ENCODE measurements around the gene FTCDNL1. TPM values are rescaled to one million over a fixed set of nuclear protein-coding genes. Genes with fewer than 3 reads are reported as not detected.

FTCDNL1 gene
- total and polyA plus RNA-seq, 2 donors (not counting 1 experiment from before 2014, with no cell fraction given) = 1.7 to 1.9 TPM

- H3K9ac ChIP-seq (ENCODE audit: low read length) = no peak overlapping the region
- H4K20me1 ChIP-seq (ENCODE audit: control insufficient read depth, insufficient read depth, low read length, poor library complexity, severe bottlenecking) = no peaks in the 10 kb centered on the region
- no peak overlapping the region for H3K27ac ChIP-seq (ENCODE audit: low read length in 2 of 2)
- peaks cover 0 to 7% (median 3%) of the 10 kb centered on the region in 4 experiments for H3K27me3 ChIP-seq (replicated peaks in 1 of 4; ENCODE audit: control extremely low read depth in 1 of 4, control insufficient read depth in 3 of 4, insufficient read depth in 4 of 4, low read length in 3 of 4)
- no peak for DNase-seq
- ChIA-PET CTCF (interaction anchor here (1.5 kb wide), 1 partner anchor 12 kb away, joined by 4 read pairs; no protein-coding TSS in a partner anchor), POLR2A (no interaction called here)
- H3K36me3 ChIP-seq (replicated peaks in 1 of 2; ENCODE audit: control extremely low read depth in 1 of 2, control insufficient read depth in 1 of 2, extremely low read depth in 1 of 2, insufficient read depth in 2 of 2, low read length in 1 of 2) = no peaks in the 10 kb centered on the region
- no peak overlapping the region for H2AFZ ChIP-seq (ENCODE audit: insufficient read depth, low read depth, low read length, poor library complexity, severe bottlenecking)
- Mint-ChIP-seq H3K4me3 (no peak overlapping the region), H3K4me1 (peaks cover under 1% of the 10 kb centered on the region), H3K27me3 (peaks cover 19% of the 10 kb centered on the region), H3K9me3 (ENCODE audit: insufficient read depth) (no peaks in the 10 kb centered on the region), H3K27ac (no peak overlapping the region)
- no CpG with 5 or more reads among the region's 1 CpG for WGBS (ENCODE audit: insufficient coverage)
- no peaks in the 10 kb centered on the region for H3K4me1 ChIP-seq (ENCODE audit: control insufficient read depth in 2 of 2, insufficient read depth in 2 of 2, low read length in 2 of 2)
- no peak for ATAC-seq (ENCODE audit: low read depth)
- no peak overlapping the region for H3K4me3 ChIP-seq (ENCODE audit: control extremely low read depth in 1 of 5, extremely low read depth in 1 of 5, insufficient read depth in 1 of 5, low read depth in 2 of 5, low read length in 4 of 5)
- H3K9me3 ChIP-seq (ENCODE audit: control extremely low read depth in 1 of 3, control insufficient read depth in 2 of 3, insufficient read depth in 1 of 3, low read length in 2 of 3) = no peaks in the 10 kb centered on the region
- TF ChIP-seq CTCF (IDR thresholded peaks at IDR 0.05) (no peak), EZH2 (IDR thresholded peaks at IDR 0.05; ENCODE audit: borderline replicate concordance, insufficient read depth, low read depth, low read length, poor library complexity, severe bottlenecking) (no peak)
- H3K4me2 ChIP-seq (replicated peaks; ENCODE audit: low read depth, low read length, poor library complexity, severe bottlenecking) = no peak overlapping the region
- no peaks in the 10 kb centered on the region for H3K79me2 ChIP-seq (ENCODE audit: control insufficient read depth, insufficient read depth, low read length)
- intact Hi-C loops (cut with micrococcal nuclease) = no loop called here
Observed at GRCh38 chr2:199734651-199735050, 116.3 kb downstream of the FTCDNL1 start.

DNA sequence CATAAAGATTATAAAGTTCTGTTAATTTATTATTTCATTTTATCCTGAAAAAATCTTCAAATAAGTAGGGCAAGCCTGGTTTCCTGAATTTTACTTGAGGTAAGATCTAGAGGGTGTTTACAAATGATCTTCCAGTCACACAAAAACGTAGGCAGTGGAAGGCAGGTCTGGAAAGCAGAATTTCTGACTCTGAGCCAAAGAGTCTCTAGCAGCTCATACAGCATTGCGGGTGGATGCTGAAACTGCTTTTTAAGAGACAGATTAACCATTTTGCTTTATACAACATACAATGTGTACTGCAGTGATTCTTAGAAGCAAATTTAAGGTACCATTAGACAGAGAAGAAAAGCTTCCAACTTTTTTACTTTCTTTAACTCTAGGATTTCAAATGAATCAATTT, 117.0 kb downstream of the FTCDNL1 start:
- no peaks in the 10 kb centered on the region for H4K20me1 ChIP-seq (ENCODE audit: control insufficient read depth, insufficient read depth, low read length, poor library complexity, severe bottlenecking)
- TF ChIP-seq CTCF (IDR thresholded peaks at IDR 0.05) (no peak), EZH2 (IDR thresholded peaks at IDR 0.05; ENCODE audit: borderline replicate concordance, insufficient read depth, low read depth, low read length, poor library complexity, severe bottlenecking) (no peak)
- no peak overlapping the region for H3K9ac ChIP-seq (ENCODE audit: low read length)
- ChIA-PET CTCF (no interaction called here), POLR2A (no interaction called here)
- H3K27me3 ChIP-seq (replicated peaks in 1 of 4; ENCODE audit: control extremely low read depth in 1 of 4, control insufficient read depth in 3 of 4, insufficient read depth in 4 of 4, low read length in 3 of 4) = peaks cover 0 to 3% (median 0%) of the 10 kb centered on the region in 4 experiments
- no peaks in the 10 kb centered on the region for H3K4me1 ChIP-seq (ENCODE audit: control insufficient read depth in 2 of 2, insufficient read depth in 2 of 2, low read length in 2 of 2)
- ATAC-seq (ENCODE audit: low read depth) (no peak), DNase-seq (no peak)
- WGBS (ENCODE audit: insufficient coverage) = 60% methylated on average over 1 of the region's 2 CpGs
- no peak overlapping the region for H3K4me2 ChIP-seq (replicated peaks; ENCODE audit: low read depth, low read length, poor library complexity, severe bottlenecking)
- no peaks in the 10 kb centered on the region for H3K36me3 ChIP-seq (replicated peaks in 1 of 2; ENCODE audit: control extremely low read depth in 1 of 2, control insufficient read depth in 1 of 2, extremely low read depth in 1 of 2, insufficient read depth in 2 of 2, low read length in 1 of 2)
- no peaks in the 10 kb centered on the region for H3K79me2 ChIP-seq (ENCODE audit: control insufficient read depth, insufficient read depth, low read length)
- H3K9me3 Mint-ChIP-seq (ENCODE audit: insufficient read depth) = no peaks in the 10 kb centered on the region
- H3K4me3 Mint-ChIP-seq = no peak overlapping the region
- H3K9me3 ChIP-seq (ENCODE audit: control extremely low read depth in 1 of 3, control insufficient read depth in 2 of 3, insufficient read depth in 1 of 3, low read length in 2 of 3) = no peaks in the 10 kb centered on the region
- intact Hi-C loops (cut with micrococcal nuclease) = no loop called here
- H2AFZ ChIP-seq (ENCODE audit: insufficient read depth, low read depth, low read length, poor library complexity, severe bottlenecking) = no peak overlapping the region
- H3K27ac ChIP-seq (ENCODE audit: low read length in 2 of 2) = no peak overlapping the region
- H3K27me3 Mint-ChIP-seq = peaks cover 15% of the 10 kb centered on the region
- no peak overlapping the region for H3K4me3 ChIP-seq (ENCODE audit: control extremely low read depth in 1 of 5, extremely low read depth in 1 of 5, insufficient read depth in 1 of 5, low read depth in 2 of 5, low read length in 4 of 5)
- H3K4me1 Mint-ChIP-seq = no peaks in the 10 kb centered on the region
- no peak overlapping the region for H3K27ac Mint-ChIP-seq
